GM18870 (cell line): ENCODE results near the gene IL23R.

Experiments used
- ATAC-seq: cut with Tn5 transposase; IDR thresholded peaks from one replicate; pipeline ENCODE4 v1.9.1; 2021; ENCODE audit warnings: moderate library complexity; ENCODE audit not compliant: unreplicated experiment

The IL23R gene

GRCh38 chr1:67294836-67295617 is 128.8 kb downstream of the IL23R start:
- no peak for ATAC-seq

DNA sequence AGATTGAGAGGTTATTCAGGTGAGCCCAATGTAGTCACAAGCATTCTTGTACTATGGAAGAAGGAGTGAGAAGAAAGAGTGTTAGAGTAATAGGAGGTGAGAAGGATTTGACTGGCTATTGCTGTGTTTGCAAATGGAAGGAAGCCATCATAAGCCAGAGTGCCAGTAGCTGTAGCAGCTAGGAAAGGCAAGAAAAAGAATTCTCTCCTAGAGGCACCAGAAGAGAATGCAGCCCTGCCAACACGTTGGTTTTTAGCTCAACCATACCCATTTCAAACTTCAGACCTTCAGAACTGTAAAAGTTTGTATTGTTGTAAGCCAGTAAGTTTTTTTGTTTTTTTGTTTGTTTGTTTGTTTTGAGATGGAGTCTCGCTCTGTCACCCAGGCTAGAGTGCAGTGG is 132.5 kb downstream of the IL23R start:
- ATAC-seq = no peak

- ATAC-seq = no peak
Observed at GRCh38 chr1:67299296-67299695, 133.0 kb downstream of the IL23R start.

DNA sequence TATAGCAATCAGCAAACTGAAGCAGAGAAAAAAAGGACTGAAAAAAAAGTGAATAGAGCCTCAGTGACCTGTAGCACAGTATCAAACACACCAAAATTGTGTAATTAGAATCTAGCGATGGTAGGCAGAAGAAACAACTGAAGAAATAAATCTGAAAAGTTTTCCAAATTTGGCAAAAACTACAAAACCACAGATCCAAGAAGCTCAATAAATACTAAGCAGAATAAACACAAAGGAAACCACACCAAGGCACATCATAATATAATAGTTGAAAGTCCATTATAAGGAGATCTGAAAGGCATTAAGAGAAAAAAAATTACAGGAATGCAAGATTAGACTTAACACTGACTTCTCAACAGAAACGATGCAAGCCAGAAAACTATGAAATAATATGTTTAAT is 134.3 kb downstream of the IL23R start:
- no peak for ATAC-seq

DNA sequence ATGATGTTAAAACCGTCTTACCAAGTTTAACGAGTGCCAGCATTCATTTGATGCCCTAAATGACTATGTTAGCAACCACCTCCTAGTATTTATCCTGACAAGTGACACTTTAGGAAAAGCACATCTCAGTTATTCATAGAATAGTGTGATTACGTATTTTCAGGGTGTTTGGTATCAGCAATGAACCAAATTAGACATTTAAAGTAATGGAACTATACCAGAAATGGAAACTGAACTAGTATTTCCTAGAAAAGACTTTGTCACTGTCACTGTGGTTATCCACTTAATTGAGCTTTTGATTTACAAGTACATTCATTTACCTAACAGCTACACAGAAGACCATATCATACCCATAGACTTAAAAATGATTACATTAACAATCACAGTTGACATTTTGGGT is 137.8 kb downstream of the IL23R start:
- ATAC-seq = no peak

- ATAC-seq = no peak
Observed at GRCh38 chr1:67306547-67306946, 140.3 kb downstream of the IL23R start.

GRCh38 chr1:67307251-67308060 is 141.2 kb downstream of the IL23R start, which contains the start of gene IL12RB2:
TSS of gene IL12RB2 (plus strand) at chr1:67307873. CDS start at chr1:67320369, 12,496 bp downstream.
- ATAC-seq = no peak

DNA sequence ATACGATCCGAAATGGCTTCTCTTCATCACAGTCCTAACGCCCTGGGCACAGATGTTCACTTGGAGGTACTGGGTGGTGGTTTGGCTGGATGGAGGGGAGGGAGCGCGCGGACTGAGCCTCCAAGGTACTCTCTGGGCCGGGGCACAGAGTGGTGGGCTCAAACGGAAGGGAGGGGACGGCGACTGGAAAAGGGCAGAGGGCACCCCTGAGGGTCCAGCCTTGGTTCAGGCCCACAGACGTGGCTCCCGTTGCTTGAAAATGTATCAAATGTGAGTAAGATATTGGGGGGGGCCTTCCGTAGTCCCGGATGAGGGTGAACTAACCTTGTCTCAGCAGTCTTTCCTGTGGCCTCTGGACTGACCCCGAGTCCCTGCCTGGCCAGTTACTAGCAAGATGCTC is 141.9 kb downstream of the IL23R start:
- no peak for ATAC-seq
